ENCODE measurements around the gene ZDHHC11B.
"Not testable (repeated sequence)": the region's sequence is repeated elsewhere in the genome, so short reads cannot be mapped to it uniquely, and the experiment has no call there.

ZDHHC11B gene

DNA sequence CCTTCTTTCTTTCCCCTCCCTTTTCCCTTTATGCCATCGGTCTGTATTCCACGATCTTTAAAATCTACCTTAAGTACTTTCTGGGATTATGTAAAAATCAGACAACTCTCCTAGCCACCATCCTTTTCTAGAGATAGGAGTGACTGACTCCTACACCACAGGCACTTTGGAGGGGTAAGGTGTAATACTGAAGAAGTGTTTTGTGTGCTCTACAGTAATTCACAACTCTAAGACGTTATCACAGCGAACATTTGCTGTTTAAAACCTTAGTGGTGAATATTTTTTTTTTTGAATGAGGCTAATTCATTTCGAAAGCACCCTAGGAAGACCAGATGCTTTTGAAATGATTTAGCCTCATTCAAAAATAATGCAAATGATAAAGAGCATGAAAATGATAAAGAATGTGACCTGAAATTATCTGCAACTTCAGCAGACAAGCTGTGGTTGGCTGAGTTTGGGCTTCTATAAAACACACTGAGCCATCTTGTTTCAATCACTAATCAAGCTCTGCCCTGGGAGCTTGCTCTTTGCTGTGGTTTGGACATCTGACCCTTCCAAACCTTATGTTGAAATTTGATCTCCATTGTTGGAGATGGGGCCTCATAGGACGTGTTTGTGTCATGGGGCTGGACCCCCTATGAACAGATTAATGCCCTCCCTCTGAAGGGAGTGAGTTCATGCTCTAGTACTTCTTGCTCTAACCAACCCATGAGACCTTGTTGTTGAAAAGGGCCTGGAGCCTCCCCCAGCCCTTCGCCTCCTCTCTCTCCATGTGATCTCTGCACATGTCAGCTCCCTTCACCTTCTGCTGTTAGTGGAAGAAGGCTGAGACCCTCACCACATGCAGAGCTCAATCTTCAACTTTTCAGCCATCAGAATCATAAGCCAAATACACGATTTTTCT, 70.1 kb downstream of the ZDHHC11B start:
- DNase-seq: not testable (repeated sequence)

DNA sequence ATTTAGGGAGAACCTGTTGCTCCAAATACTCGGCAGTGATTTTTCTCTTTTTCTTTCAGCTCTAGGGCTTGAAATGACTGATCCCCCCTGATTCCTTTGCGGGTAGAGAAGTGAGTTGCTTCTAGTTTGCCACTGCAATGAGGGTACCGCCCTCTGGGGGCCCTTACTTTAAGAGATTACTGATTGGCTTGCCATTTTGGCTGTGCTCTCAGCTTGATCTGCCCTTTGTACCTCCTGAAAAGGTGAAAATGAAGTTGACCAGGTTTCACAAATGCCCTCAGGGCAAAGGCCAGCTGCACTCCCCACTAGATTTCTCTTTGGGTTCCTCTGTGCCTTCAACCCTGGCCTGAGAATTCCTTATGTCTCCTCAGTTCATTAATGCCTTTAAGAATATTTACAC, 70.8 kb downstream of the ZDHHC11B start:
- not testable (repeated sequence) for DNase-seq

DNA sequence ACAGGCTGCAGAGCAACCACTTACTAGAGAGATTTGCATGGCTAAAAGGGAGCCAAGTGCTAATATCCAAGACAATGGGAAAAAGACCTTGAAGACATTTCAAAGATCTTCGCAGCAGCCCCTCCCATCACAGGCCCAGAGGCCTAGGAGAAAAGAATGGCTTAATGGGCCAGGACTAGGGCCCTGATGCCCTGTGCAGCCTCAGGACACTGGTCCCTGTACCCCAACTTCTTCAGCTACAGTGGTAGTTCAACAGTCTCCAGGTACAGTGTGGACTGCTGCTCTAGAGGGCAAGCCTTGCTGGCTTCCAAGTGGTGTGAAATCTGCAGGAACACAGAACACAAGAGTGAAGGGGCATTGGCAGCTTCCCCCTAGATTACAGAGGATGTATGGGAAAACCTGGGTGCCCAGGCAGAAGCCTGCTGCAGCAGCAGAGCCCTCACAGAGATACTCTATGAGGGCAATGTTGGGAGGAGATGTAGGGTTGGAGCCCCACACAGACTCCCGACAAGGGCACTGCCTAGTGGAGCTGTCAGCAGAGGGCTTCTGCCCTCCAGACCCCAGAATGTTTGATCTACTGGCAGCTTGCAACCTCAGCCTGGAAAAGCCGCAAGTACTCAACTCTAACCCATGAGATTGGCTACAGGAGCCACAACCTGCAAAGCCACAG, 75.5 kb downstream of the ZDHHC11B start:
- not testable (repeated sequence) for DNase-seq

DNA sequence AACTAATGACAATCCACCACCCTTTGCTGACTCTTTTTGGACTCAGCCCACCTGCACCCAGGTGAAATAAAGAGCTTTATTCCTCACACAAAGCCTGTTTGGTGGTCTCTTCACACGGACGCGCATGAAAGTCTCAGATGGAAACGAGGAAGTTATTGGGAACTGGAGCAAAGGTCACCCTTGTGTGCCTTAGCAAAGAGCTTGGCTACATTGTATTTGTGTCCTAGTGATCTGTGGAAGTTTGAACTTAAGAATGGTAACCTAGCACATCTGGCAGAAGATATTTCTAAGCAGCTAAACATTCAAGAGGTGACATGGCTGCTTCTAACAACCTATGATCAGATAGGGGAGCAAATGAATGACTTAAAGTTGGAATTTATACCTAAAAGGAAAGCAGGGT, 76.2 kb downstream of the ZDHHC11B start:
- not testable (repeated sequence) for DNase-seq

DNA sequence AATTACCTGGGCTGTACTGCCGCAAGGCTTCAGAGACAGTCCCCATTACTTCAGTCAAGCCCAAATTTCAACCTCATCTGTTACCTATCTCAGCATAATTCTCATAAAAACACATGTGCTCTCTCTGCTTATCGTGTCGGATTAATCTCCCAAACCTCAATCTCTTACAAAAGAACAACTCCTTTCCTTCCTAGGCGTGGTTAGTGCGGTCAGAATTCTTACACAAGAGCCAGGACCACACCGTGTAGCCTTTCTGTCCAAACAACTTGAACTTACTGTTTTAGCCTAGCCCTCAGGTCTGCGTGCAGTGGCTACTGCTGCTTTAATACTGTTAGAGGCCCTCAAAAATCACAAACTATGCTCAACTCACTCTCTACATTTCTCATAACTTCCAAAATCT, 78.4 kb downstream of the ZDHHC11B start:
- DNase-seq: not testable (repeated sequence)

DNA sequence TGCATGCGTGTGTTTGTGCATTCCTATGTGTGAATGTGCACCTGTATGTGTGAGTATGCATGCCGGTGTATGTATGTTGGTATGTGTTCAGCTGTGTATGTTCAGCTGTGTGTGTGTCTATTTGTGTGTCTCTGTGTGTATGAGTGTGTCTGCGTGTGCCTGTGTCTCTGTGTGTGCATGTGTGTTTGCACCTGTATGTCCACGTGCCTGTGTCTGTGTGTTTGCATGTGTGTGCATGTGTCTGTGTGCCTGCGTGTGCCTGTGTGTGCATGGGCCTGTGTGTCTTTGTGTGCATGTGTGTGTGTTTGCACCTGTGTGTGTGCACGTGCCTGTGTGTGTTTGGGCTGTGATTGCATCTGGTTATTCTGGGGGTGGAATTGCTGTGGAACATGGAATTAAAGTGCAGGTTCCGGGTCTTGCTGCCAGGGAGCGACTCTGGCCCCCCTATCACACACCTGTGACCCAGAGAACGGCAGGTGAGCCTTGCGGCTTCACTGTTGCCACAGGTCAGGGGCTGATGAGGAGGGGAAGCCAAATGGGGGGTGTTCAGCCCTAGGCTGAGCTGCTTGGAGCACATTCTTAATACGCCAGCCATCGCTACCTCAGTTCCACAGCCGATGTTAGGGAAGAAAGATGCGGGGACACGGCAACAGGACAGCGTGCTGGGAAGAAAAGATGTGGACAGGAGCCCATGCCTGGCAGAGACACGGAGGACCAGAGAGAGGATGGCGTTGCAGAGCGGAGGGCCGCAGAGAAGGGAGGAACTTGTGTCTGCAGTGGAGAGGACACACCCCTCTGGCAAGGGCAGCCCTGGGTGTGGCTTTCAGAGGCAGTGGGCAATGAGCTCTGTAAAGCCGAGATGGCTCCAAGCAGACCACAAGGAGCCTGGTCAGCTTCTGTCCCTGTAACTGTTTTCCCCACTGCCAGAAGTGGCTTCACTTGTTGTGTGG, 87.5 kb downstream of the ZDHHC11B start:
- not testable (repeated sequence) for DNase-seq

DNA sequence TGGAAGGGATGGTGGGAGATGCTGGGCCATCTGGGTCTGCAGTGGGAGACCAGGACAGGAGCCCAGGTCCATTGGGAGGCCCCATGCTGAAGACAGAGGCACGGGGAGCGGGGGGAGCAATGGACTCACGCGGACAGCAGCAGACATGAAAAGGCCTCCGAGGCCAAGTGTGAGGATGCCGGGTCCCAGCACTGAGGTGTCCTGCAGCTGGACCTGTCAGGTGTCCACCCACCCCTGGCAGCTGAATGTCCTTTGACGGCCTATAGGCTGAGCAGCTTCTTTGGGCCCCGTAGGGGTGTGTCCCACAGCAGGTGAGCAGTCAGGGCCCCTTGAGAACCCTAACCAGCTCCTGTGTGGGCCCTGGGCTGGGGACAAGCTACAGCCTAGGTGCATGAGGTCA, 88.3 kb downstream of the ZDHHC11B start:
- DNase-seq: not testable (repeated sequence)

DNA sequence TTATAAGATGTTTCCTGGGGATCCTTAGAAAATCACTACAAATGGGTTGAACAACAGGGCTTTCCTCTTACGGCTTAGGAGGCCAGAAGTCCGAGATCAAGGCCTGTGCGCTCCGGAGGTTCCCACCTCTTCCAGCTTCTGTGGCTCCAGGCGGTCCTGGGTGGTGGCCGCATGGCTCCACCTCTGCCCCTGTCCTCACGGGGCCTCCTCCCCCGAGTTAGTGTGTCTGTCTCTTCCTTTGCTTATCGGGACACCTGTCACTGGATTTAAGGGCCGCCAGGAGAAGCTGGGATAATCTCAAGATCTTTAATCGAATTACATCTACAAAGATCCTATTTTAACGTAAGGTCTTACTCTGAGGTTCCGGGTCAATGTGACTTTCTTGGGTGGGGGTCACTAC, 89.1 kb downstream of the ZDHHC11B start:
- DNase-seq: not testable (repeated sequence)

DNA sequence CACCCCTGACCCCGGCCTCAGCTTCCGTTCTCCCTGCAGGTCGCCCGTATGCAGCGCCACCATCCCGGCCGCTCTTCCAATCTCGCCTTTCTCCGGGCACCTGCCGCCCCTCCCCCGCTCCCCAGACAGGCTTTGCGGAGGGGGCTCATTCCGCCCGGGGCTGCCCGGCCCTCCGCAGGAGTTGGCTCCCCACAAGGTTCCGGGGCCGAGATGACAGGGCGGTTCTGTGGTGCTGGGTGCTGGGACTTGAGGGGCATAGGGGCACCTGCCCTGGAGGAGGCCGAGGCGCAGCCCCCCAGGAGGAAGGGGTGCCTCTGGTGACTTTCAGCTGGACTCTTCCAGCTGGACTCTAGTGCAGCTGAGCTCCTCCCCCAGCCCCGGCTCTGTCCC, 90.5 kb downstream of the ZDHHC11B start:
- DNase-seq: not testable (repeated sequence)

DNA sequence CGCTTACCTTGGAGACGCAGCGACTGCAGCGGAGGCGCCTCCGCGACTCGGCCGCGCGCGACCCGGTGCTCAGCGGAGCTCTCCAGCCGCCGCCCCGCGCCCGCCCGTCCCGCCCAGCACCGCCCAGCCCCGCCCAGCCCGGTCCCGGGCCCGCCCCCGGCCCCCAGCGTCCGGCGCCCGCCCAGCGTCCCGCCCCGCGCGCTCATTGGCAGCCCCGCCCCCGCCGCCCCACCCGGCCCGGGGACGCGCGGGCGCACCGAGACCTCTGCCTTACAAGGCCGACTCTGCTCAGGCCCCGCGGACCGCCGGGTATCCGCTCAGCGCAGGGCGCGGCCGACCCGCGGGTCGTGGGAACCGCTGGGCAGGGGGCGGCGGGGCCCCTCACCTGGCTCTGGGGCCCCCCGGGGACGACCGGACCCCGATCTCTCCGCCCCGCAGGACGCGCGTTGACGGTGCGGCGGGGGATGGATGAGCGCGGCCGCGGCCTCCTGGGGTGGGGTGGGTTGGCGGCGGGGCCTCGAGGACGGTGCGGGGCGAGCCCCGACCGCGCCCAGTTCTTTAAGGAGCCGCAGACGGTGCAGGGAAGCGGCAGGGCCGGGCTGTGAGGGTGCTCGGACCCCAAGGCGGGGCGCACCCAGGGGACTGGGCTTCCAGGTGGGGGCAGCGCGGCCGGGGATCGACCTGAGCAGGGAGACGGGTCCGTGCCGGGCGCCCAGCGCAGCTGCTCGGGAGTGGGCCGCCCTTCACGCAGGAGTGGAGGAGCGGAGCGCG, 91.1 kb downstream of the ZDHHC11B start, which contains the start of gene TPPP:
Gene TPPP, minus strand, starts transcription at position 82 of the 771 bp plus-strand sequence. CDS start 15,292 bp downstream, outside the sequence.
- DNase-seq: peak; percentile 84 to 90

DNA sequence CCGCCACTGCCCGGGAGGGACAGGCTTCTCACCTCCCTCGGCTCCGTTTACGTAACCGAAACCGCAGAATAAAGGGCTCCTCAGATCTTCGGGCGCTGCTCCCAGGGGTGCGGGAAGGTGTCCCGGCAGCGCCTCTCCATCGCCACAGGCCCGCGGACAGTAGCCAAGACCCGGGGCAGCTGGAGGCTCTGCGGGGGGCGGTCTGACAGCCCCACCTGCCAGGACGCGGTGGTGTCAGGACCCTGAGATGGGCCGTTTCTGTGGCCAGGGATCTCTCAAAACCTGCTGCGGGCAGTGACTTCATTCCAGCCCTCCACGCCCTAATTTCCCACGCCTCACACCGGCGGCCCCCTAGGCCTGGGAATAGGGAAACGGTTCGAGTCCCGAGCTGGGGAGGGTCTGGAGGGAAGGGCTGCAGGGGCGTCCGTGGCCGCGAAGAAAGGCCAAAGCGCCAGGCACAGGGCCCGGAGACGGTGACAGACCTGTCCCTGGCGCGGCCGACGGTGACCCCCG, 91.9 kb downstream of the ZDHHC11B start:
- not testable (repeated sequence) for DNase-seq

DNA sequence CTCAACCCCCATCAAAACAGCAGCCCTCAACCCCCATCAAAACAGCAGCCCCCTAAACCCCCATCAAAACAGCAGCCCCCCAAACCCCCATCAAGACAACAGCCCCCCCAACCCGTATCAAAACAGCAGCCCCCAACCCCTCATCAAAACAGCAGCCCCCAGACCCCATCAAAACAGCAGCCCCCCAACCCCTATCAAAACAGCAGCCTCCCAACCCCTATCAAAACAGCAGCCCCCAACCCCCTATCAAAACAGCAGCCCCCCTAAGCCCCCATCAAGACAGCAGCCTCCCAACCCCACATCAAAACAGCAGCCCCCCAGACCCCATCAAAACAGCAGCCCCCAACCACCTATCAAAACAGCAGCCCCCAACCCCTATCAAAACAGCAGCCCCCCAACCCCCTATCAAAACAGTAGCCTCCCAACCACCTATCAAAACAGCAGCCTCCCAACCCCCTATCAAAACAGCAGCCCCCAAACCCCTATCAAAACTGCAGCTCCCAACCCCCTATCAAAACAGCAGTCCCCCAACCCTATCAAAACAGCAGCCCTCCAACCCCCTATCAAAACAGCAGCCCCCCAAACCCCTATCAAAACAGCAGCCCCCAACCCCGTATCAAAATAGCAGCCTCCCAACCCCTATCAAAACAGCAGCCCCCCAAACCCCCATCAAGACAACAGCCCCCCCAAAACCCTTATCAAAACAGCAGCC, 92.6 kb downstream of the ZDHHC11B start:
- DNase-seq: no peak

DNA sequence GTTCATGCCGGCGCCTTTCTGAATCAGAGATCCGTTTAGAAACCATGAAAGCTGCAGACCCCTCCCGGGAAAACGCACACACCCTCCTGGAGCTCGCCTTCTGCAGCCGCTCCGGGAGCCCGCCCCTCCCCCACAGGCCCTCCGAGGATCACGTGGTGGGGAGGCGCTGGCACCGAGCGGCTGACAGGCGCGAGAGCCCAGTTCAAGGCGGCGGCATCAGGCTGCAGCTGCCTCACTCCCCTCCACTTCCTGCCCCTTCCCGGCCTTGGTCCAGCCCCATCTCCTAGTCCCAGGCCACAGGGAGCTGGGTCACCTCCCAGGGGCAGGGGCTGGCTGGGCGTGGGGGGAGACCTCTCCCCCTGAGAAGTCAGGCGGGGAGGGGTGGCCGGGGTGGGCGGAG, 93.5 kb downstream of the ZDHHC11B start:
- not testable (repeated sequence) for DNase-seq

DNA sequence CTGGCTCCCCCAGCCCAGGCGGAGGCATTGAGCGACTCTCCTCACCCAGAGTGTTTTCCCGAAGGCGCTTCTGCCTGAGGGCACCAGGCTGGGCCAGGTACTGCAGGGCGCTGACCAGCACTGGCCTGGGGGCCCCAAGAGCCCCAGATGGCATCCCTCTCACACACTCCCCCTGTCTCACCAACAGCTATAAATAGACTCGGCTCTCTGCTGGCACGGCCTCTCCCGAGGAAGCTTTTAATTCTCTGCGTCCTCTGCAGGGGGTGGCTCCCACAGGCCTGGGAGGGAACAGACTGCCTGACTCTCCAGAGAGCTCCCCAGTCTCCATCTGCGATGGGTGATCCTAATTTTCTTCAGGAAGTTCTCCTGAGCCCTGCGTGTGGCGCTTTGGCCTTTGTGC, 94.2 kb downstream of the ZDHHC11B start:
- not testable (repeated sequence) for DNase-seq

DNA sequence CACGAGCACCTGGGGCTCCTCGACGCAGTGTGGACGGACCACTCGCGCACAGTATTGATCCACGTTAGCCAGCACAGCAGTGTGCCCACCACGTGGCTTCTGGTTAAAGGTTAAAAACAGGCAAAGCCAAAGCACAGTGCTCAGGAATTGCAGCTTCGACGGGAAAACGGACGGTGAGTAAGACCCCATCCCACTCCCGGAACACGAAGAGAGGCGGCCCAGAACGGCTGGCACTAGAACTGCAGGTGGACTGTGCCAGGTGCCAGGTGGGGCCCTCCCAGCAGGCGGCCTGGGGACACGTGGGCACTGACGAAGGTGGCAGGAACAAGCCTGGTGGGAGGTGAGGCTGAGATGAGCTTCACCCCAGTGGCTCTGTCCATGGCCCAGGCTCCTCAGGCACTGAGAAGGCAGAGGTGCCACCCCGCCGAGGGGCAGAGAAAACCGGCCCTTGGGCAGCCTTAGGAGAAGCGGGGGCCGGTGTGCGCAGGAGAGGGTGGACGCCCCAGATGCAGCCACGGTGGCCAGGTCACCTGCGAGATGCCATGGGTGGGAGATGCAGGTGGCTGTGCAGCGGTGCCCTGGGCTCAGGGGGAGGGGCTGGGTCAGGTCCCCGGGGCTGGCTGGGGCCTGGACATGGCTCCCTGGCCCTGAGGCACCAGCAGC, 96.0 kb downstream of the ZDHHC11B start:
- DNase-seq: not testable (repeated sequence)

DNA sequence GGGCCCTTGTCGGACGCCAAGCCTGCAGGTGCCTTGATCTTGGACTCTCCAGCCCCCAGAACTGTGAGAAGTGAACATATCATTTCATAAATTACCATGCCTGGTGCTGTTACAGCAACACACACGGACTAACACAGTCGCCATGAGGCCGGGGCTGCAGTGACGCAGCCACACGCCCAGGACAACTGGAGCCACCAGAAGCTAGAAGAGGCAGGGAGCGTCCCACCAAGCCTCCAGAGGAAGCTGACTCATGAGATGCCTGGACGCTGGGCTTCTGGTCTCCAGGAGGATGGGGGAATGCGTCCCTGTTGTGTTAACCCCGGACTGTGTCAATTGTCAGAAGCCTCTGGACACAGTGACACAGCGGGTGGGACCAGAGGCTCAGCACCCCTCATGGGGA, 97.6 kb downstream of the ZDHHC11B start:
- DNase-seq: not testable (repeated sequence)

DNA sequence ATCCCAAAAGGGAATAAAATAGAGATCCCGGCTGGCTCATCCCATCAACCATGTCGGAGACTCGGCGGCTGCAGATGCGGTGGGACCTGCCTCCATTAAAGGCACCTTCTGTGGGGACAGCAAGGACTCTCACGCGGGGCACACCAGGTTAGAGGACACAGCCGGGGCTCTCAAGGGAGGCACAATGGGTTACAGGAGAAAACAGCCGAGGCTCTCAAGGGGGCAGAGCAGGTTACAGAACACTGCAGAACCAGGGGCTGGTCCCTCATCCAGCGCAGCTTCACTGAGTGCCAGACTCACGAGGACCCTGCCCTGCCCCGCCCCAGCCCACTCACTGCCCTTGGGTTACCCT, 98.4 kb downstream of the ZDHHC11B start:
- DNase-seq: not testable (repeated sequence)

DNA sequence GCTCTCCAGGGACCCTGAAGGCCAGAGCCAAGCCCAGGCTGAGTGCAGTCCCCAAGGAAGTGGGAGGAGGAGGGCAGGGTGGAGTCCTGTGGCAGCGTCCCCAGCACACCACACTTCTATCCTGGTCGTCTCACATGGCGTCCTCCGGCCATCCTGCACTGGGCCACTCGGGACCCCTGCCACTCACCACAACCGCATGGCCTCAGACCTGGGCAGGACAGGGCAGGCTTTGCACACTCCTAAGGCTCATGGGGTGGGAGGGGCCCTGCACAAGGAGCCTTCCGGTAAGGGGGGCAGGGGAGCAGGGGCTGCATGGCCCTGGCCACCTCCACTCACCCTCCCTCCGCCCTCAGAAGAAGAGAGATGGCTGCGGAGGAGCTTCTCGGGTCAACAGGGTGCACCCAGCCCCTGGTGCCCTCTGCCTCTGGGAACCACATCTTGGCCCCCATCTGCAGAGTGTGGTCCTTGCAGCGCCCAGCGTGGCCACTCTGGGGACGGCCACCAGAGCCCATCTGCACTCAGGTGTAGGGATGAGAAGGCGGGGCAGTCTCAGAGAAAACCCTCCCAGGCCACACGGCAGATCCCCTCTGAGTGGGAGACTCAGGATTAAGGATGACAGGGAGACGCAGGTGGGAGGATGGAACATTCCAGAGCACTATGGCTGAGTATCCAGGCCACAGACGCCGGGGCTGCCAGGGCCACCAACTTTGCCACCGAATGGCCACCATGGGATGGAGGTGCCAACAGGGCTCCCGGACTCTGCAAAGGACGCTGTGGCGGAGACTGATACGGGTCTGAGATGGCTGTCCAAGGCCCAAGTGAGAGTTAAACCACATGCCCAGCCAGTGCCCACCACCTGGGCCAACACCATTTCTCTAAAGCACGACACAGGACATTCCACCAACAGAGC, 99.0 kb downstream of the ZDHHC11B start:
- no peak for DNase-seq

DNA sequence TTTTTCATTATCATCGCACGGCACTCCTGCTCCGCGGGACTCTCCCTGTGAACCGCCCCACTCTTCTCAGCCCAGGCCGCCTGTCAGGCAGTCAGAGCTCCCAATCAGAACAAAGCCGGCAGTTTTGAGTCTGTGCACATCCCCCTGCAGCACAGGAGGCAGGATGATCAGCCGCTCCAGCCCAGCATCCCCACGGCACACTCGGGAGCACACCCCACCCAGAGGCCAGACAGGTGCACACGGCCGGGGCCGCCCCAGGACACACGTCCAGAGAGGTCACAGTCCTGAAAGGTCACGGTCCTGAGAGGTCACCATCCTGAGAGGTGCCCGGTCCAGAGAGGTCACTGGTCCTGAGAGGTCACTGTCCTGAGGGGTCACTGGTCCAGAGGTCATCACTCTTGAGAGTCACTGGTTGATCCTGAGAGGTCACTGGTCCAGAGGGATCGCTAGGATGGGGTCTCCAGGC, 99.7 kb downstream of the ZDHHC11B start:
- DNase-seq: no peak
